GM23248 (cell line): ENCODE data around the gene KPNA5.

Experiments
- EZH2 ChIP-seq: fragments of 200-600 bp; sonication (generic); IDR thresholded peaks from 2 replicates; pipeline ENCODE4 v1.6.1; 2018; ENCODE audit warnings: antibody characterized with exemption, mild to moderate bottlenecking; ENCODE audit not compliant: insufficient read depth, poor library complexity, severe bottlenecking
- EZH2phosphoT487 ChIP-seq: fragments of 200-600 bp; sonication (generic); IDR thresholded peaks from 2 replicates; pipeline ENCODE4 v1.6.1; 2018; ENCODE audit warnings: antibody characterized with exemption, moderate library complexity, mild to moderate bottlenecking, low read depth; ENCODE audit not compliant: insufficient read depth

DNA sequence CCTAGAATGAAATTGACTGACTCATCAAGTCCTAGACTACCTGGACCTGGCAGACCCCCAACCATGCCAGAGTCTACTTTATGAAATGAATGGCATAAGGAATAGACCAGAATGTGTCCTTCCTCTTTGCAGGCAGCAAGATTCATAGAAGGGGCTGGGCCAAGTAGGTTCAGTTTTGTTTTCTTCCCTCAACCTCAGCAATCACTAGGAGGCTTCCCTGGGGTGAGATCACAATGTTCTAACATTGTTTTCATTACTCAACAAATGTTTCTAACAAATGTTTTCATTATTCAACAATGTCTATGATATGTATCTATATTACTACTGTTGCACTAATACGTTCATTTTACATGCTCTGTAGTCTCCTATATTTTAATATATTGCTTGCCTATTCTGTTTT is 92.9 kb downstream of the KPNA5 start:
- no peak for TF ChIP-seq EZH2
- no peak for TF ChIP-seq EZH2phosphoT487
